HEK293 (cell line): ENCODE measurements around the gene PLP1.

ENCODE experiments used
- CTCF ChIA-PET: fragments of 350-600 bp; formaldehyde crosslinking; extraction: SDS; loops from one replicate; lab custom pipeline; 2021; ENCODE audit warnings: antibody characterized with exemption; lab: Yijun Ruan, JAX
- POLR2A ChIA-PET: fragments of 300-600 bp; formaldehyde crosslinking; extraction: SDS; loops from one replicate; lab custom pipeline; 2020; ENCODE audit warnings: antibody characterized with exemption, inconsistent platforms; lab: Yijun Ruan, JAX
- H3K27ac ChIP-seq: fragments of 200-500 bp; sonication (Bioruptor generic); 2 replicates; pipeline ENCODE4 v1.5.1; 2014; ENCODE audit warnings: low read depth, low read length, control low read depth, inconsistent platforms; ENCODE audit errors: extremely low read depth
- H3K36me3 ChIP-seq, 2 experiments: fragments of 200-500 bp in 1 of 2; sonication (Bioruptor generic) in 1 of 2; 1 replicate in 1 of 2; 2 replicates in 1 of 2; pipeline ENCODE4 v1.5.1; 2014 to 2017; ENCODE audit warnings: inconsistent platforms in 2 of 2, low read length in 2 of 2; ENCODE audit not compliant: control insufficient read depth in 2 of 2, insufficient read depth in 1 of 2
- H3K4me1 ChIP-seq: fragments of 200-500 bp; sonication (Bioruptor generic); 2 replicates; pipeline ENCODE4 v1.5.1; 2014; ENCODE audit warnings: mild to moderate bottlenecking, low read length, inconsistent platforms; ENCODE audit not compliant: control insufficient read depth, insufficient read depth
- H3K4me3 ChIP-seq: 2 replicates; pipeline ENCODE4 v1.5.1; 2011; ENCODE audit warnings: low read depth, mild to moderate bottlenecking, control low read depth, low read length, moderate library complexity
- H3K9me3 ChIP-seq: fragments of 200-500 bp; sonication (Bioruptor generic); 2 replicates; pipeline ENCODE4 v1.5.1; 2014; ENCODE audit warnings: low read depth, low read length, inconsistent platforms; ENCODE audit not compliant: control insufficient read depth, insufficient read depth
- BCL11B ChIP-seq: fragments of 450-650 bp; formaldehyde crosslinking; IDR thresholded peaks from 2 replicates; pipeline ENCODE4 v1.5.1; 2016; ENCODE audit warnings: low read depth, missing biosample characterization, missing genetic modification characterization
- EGR2 ChIP-seq: fragments of 450-650 bp; formaldehyde crosslinking; IDR thresholded peaks from 2 replicates; pipeline ENCODE4 v1.5.1; 2016; ENCODE audit warnings: low read depth, missing biosample characterization, missing genetic modification characterization
- YY1 ChIP-seq: fragments of 450-650 bp; formaldehyde crosslinking; IDR thresholded peaks from 2 replicates; pipeline ENCODE4 v1.5.1; 2018; ENCODE audit warnings: missing biosample characterization, missing genetic modification characterization
- ZBTB1 ChIP-seq: fragments of 450-650 bp; formaldehyde crosslinking; IDR thresholded peaks from 2 replicates; pipeline ENCODE4 v1.5.1; 2016; ENCODE audit warnings: missing biosample characterization, missing genetic modification characterization
- ZFP37 ChIP-seq: fragments of 450-650 bp; formaldehyde crosslinking; IDR thresholded peaks from 2 replicates; pipeline ENCODE4 v1.5.1; 2016; ENCODE audit warnings: missing biosample characterization, missing genetic modification characterization
- ZNF138 ChIP-seq: fragments of 450-650 bp; formaldehyde crosslinking; IDR thresholded peaks from 2 replicates; pipeline ENCODE4 v1.5.1; 2016; ENCODE audit warnings: missing biosample characterization, missing genetic modification characterization, borderline replicate concordance
- ZNF146 ChIP-seq: fragments of 450-650 bp; formaldehyde crosslinking; IDR thresholded peaks from 2 replicates; pipeline ENCODE4 v1.5.1; 2016; ENCODE audit warnings: missing biosample characterization, missing genetic modification characterization
- ZNF175 ChIP-seq: fragments of 450-650 bp; formaldehyde crosslinking; IDR thresholded peaks from 2 replicates; pipeline ENCODE4 v1.5.1; 2016; ENCODE audit warnings: missing biosample characterization, missing genetic modification characterization
- ZNF335 ChIP-seq: fragments of 450-650 bp; formaldehyde crosslinking; conservative IDR thresholded peaks from 2 replicates; pipeline ENCODE4 v1.5.1; 2016; ENCODE audit warnings: missing biosample characterization, missing genetic modification characterization
- ZNF423 ChIP-seq: fragments of 450-650 bp; formaldehyde crosslinking; IDR thresholded peaks from 2 replicates; pipeline ENCODE4 v1.5.1; 2016; ENCODE audit warnings: missing biosample characterization, missing genetic modification characterization
- ZNF501 ChIP-seq: fragments of 450-650 bp; formaldehyde crosslinking; IDR thresholded peaks from 2 replicates; pipeline ENCODE4 v1.5.1; 2016; ENCODE audit warnings: missing biosample characterization, missing genetic modification characterization
- ZNF514 ChIP-seq: fragments of 450-650 bp; formaldehyde crosslinking; IDR thresholded peaks from 2 replicates; pipeline ENCODE4 v1.5.1; 2016; ENCODE audit warnings: missing biosample characterization, missing genetic modification characterization
- ZNF530 ChIP-seq: fragments of 450-650 bp; formaldehyde crosslinking; IDR thresholded peaks from 2 replicates; pipeline ENCODE4 v1.5.1; 2016; ENCODE audit warnings: low read depth, missing biosample characterization, missing genetic modification characterization
- ZNF658 ChIP-seq: fragments of 450-650 bp; formaldehyde crosslinking; IDR thresholded peaks from 2 replicates; pipeline ENCODE4; 2016; ENCODE audit warnings: missing biosample characterization, missing genetic modification characterization
- ZNF677 ChIP-seq: fragments of 450-650 bp; IDR thresholded peaks from 2 replicates; pipeline ENCODE4 v1.5.0; 2018; ENCODE audit warnings: missing biosample characterization, mild to moderate bottlenecking, missing genetic modification characterization, moderate library complexity
- ZNF776 ChIP-seq: fragments of 450-650 bp; formaldehyde crosslinking; IDR thresholded peaks from 2 replicates; pipeline ENCODE4 v1.5.0; 2017; ENCODE audit warnings: missing biosample characterization, missing genetic modification characterization, borderline replicate concordance
- TF ChIP-seq, protein P1 (sequence below): fragments of 450-650 bp; formaldehyde crosslinking; IDR thresholded peaks from 2 replicates; pipeline ENCODE4 v1.5.1; 2016; ENCODE audit warnings: missing biosample characterization, missing genetic modification characterization
- TF ChIP-seq, protein P2 (sequence below): fragments of 450-650 bp; formaldehyde crosslinking; conservative IDR thresholded peaks from 2 replicates; pipeline ENCODE4 v1.5.1; 2016; ENCODE audit warnings: low read depth, missing biosample characterization, missing genetic modification characterization

PLP1 gene

DNA sequence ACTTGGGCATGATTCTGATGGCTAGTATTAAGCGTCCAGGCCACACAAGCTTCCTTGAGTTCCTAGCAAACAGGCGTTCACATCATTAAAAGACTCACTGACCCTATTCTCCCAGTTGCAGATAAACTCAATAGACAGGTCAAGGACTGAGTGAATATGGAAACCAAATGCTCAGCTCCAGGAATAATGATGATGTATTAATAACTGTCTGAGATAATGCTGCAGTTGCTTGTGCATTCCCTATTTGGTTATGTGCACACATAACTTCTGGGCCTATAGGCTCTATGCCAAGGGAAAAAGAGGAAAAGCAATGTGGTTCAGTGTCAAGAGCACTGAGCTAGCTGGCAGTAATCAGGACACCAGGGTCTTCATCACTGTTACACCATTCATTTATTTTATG, 51.9 kb downstream of the PLP1 start:
- Histone ChIP-seq H3K36me3 (no peaks in the 10 kb centered on the region), H3K4me3 (no peak overlapping the region), H3K4me1 (no peaks in the 10 kb centered on the region), H3K27ac (no peak overlapping the region), H3K9me3 (no peaks in the 10 kb centered on the region)
- ChIA-PET CTCF (interaction anchor here (0.6 to 2.9 kb wide), 7 partner anchors 10 to 466 kb away, joined by 3 to 9 read pairs (median 3); no protein-coding TSS in a partner anchor), POLR2A (no interaction called here)
- TF ChIP-seq ZNF776: no peak
- no peak for TF ChIP-seq ZNF658
- no peak for TF ChIP-seq ZNF501 (tag by site-specific recombination)
- no peak for TF ChIP-seq ZNF514
- TF ChIP-seq ZNF146 (tag by site-specific recombination): no peak
- TF ChIP-seq, protein P1, sequence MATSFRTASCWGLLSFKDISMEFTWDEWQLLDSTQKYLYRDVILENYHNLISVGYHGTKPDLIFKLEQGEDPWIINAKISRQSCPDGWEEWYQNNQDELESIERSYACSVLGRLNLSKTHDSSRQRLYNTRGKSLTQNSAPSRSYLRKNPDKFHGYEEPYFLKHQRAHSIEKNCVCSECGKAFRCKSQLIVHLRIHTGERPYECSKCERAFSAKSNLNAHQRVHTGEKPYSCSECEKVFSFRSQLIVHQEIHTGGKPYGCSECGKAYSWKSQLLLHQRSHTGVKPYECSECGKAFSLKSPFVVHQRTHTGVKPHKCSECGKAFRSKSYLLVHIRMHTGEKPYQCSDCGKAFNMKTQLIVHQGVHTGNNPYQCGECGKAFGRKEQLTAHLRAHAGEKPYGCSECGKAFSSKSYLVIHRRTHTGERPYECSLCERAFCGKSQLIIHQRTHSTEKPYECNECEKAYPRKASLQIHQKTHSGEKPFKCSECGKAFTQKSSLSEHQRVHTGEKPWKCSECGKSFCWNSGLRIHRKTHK (tag by site-specific recombination): no peak
- no peak for TF ChIP-seq ZBTB1 (tag by site-specific recombination)
- TF ChIP-seq ZNF423 (tag by site-specific recombination): no peak
- TF ChIP-seq BCL11B (tag by site-specific recombination): no peak
- no peak for TF ChIP-seq YY1 (tag by site-specific recombination)
- no peak for TF ChIP-seq ZNF175 (tag by site-specific recombination)

DNA sequence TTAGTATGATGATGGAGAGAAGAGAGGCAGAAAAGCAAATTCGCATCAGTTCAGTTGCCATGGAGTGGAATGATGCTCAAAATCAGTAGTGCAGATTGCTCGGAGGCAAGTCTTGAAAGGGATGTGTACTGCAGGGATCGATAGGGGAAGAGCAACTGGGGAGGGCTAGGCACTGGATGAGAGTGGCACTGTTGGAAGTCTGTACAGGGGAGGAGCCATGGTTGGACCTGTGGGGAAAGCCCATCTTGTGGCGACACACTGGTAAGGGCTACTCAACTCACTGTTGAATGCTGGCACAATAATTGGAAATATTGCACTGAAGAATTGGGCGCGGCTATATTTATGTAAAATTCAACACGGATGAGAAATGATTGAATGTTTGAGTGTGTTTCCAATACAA, 54.2 kb downstream of the PLP1 start:
- POLR2A ChIA-PET: no interaction called here
- TF ChIP-seq, protein P1 (tag by site-specific recombination): no peak
- no peak for TF ChIP-seq EGR2 (tag by site-specific recombination)
- no peak for TF ChIP-seq ZNF138 (tag by site-specific recombination)
- TF ChIP-seq, protein P2, sequence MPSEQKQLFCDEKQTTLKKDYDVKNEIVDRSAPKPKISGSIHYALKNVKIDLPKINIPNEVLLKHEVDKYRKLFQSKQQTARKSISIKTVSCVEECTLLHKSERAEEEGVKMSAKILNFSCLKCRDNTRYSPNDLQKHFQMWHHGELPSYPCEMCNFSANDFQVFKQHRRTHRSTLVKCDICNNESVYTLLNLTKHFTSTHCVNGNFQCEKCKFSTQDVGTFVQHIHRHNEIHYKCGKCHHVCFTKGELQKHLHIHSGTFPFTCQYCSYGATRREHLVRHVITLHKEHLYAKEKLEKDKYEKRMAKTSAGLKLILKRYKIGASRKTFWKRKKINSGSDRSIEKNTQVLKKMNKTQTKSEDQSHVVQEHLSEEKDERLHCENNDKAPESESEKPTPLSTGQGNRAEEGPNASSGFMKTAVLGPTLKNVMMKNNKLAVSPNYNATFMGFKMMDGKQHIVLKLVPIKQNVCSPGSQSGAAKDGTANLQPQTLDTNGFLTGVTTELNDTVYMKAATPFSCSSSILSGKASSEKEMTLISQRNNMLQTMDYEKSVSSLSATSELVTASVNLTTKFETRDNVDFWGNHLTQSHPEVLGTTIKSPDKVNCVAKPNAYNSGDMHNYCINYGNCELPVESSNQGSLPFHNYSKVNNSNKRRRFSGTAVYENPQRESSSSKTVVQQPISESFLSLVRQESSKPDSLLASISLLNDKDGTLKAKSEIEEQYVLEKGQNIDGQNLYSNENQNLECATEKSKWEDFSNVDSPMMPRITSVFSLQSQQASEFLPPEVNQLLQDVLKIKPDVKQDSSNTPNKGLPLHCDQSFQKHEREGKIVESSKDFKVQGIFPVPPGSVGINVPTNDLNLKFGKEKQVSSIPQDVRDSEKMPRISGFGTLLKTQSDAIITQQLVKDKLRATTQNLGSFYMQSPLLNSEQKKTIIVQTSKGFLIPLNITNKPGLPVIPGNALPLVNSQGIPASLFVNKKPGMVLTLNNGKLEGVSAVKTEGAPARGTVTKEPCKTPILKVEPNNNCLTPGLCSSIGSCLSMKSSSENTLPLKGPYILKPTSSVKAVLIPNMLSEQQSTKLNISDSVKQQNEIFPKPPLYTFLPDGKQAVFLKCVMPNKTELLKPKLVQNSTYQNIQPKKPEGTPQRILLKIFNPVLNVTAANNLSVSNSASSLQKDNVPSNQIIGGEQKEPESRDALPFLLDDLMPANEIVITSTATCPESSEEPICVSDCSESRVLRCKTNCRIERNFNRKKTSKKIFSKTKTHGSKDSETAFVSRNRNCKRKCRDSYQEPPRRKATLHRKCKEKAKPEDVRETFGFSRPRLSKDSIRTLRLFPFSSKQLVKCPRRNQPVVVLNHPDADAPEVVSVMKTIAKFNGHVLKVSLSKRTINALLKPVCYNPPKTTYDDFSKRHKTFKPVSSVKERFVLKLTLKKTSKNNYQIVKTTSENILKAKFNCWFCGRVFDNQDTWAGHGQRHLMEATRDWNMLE (tag by site-specific recombination): no peak
- TF ChIP-seq ZNF677 (tag by site-specific recombination): no peak
- TF ChIP-seq ZNF530 (tag by site-specific recombination): no peak
- no peak for TF ChIP-seq ZBTB1 (tag by site-specific recombination)
- TF ChIP-seq ZNF335: no peak
- TF ChIP-seq ZFP37 (tag by site-specific recombination): no peak

More for the DNA sequence above, 54.2 kb downstream of the PLP1 start:
- Histone ChIP-seq H3K4me1 (no peaks in the 10 kb centered on the region), H3K27ac (no peak overlapping the region), H3K9me3 (no peaks in the 10 kb centered on the region), H3K4me3 (no peak overlapping the region), H3K36me3 (no peaks in the 10 kb centered on the region)
- CTCF ChIA-PET: interaction anchor here (1.1 to 2.8 kb wide), 3 partner anchors 13 to 139 kb away, joined by 3 to 15 read pairs (median 7); no protein-coding TSS in a partner anchor
